ENCODE results near the gene ATP4B.
"Not testable (repeated sequence)": the region's sequence is repeated elsewhere in the genome, so short reads cannot be mapped to it uniquely, and the experiment has no call there.

Gene ATP4B

GRCh38 chr13:113622791-113623490, 35.1 kb downstream of the ATP4B start:
- TF ChIP-seq SPI1 (IDR thresholded peaks at IDR 0.05; ENCODE audit: borderline replicate concordance, low read depth) (no peak), POLR2AphosphoS5 (IDR thresholded peaks at IDR 0.05; ENCODE audit: low read depth) (no peak), GABPA (IDR thresholded peaks at IDR 0.05; ENCODE audit: low read depth) (no peak), REST (IDR thresholded peaks at IDR 0.05; ENCODE audit: insufficient replicate concordance, low read depth) (no peak)
- TF ChIP-seq, protein P1, sequence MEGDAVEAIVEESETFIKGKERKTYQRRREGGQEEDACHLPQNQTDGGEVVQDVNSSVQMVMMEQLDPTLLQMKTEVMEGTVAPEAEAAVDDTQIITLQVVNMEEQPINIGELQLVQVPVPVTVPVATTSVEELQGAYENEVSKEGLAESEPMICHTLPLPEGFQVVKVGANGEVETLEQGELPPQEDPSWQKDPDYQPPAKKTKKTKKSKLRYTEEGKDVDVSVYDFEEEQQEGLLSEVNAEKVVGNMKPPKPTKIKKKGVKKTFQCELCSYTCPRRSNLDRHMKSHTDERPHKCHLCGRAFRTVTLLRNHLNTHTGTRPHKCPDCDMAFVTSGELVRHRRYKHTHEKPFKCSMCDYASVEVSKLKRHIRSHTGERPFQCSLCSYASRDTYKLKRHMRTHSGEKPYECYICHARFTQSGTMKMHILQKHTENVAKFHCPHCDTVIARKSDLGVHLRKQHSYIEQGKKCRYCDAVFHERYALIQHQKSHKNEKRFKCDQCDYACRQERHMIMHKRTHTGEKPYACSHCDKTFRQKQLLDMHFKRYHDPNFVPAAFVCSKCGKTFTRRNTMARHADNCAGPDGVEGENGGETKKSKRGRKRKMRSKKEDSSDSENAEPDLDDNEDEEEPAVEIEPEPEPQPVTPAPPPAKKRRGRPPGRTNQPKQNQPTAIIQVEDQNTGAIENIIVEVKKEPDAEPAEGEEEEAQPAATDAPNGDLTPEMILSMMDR (IDR thresholded peaks at IDR 0.05; ENCODE audit: insufficient read depth, low read length) = no peak
- Histone ChIP-seq H3K27me3 (ENCODE audit: insufficient read depth, poor library complexity, severe bottlenecking) (no peaks in the 10 kb centered on the region), H3K27ac (replicated peaks) (no peak overlapping the region), H3K4me3 (replicated peaks; ENCODE audit: insufficient read depth, low read length) (no peak overlapping the region)
- no peak for DNase-seq (ENCODE audit: low read depth in 1 of 2, low spot score in 1 of 2)

- not testable (repeated sequence) for DNase-seq (ENCODE audit: low read depth in 1 of 2, low spot score in 1 of 2); H3K27me3 ChIP-seq (ENCODE audit: insufficient read depth, poor library complexity, severe bottlenecking); H3K4me3 ChIP-seq (replicated peaks; ENCODE audit: insufficient read depth, low read length); H3K27ac ChIP-seq (replicated peaks)
These were observed 35.9 kb downstream of the ATP4B start for GRCh38 chr13:113621986-113622550.

- H3K27ac ChIP-seq (replicated peaks); H3K27me3 ChIP-seq (ENCODE audit: insufficient read depth, poor library complexity, severe bottlenecking); DNase-seq (ENCODE audit: low read depth in 1 of 2, low spot score in 1 of 2); H3K4me3 ChIP-seq (replicated peaks; ENCODE audit: insufficient read depth, low read length): not testable (repeated sequence)
These were observed 36.5 kb downstream of the ATP4B start for GRCh38 chr13:113621498-113621897.

- no peaks in the 10 kb centered on the region for H3K27me3 ChIP-seq (ENCODE audit: insufficient read depth, poor library complexity, severe bottlenecking)
- H3K4me3 ChIP-seq (replicated peaks; ENCODE audit: insufficient read depth, low read length) = no peak overlapping the region
- no peak for DNase-seq (ENCODE audit: low read depth in 1 of 2, low spot score in 1 of 2)
- TF ChIP-seq GABPA (IDR thresholded peaks at IDR 0.05; ENCODE audit: low read depth) (no peak), SPI1 (IDR thresholded peaks at IDR 0.05; ENCODE audit: borderline replicate concordance, low read depth) (no peak), REST (IDR thresholded peaks at IDR 0.05; ENCODE audit: insufficient replicate concordance, low read depth) (no peak), POLR2AphosphoS5 (IDR thresholded peaks at IDR 0.05; ENCODE audit: low read depth) (no peak)
- TF ChIP-seq, protein P1 (IDR thresholded peaks at IDR 0.05; ENCODE audit: insufficient read depth, low read length) = no peak
- no peak overlapping the region for H3K27ac ChIP-seq (replicated peaks)
These were observed 37.0 kb downstream of the ATP4B start for GRCh38 chr13:113621046-113621445.

All from HL-60 (cell line).